HCT116 (cell line): Measurements from ENCODE around the gene ADD3. TPM values are rescaled to one million over a fixed set of nuclear protein-coding genes. Genes with fewer than 3 reads are reported as not detected.

Experiments
- ATAC-seq: fragments of 200-7000 bp; cut with Tn5 transposase; 2 replicates; pipeline ENCODE4 v1.9.1; 2020; ENCODE audit warnings: mild to moderate bottlenecking, moderate library complexity
- BruUV-seq: library from RNA; stranded (reverse); fragments of 400-500 nt; replicated peaks from 2 replicates; lab custom pipeline; 2021; lab: Mats Ljungman, UMichigan
- CTCF ChIA-PET: fragments of 300-600 bp; sonication (Branson Sonifier 250); formaldehyde crosslinking; loops from one replicate; lab custom pipeline; 2021; ENCODE audit warnings: antibody characterized with exemption; lab: Charles Lee
- POLR2A ChIA-PET: fragments of 300-600, 350-600 bp; sonication (Branson Sonifier 250); formaldehyde crosslinking; loops from one replicate; lab custom pipeline; 2021; ENCODE audit warnings: antibody characterized with exemption; lab: Charles Lee
- RAD21 ChIA-PET, 2 experiments: fragments of 300-600 bp; sonication (Branson Sonifier 250); formaldehyde crosslinking; loops; one replicate each; lab custom pipeline; 2023; ENCODE audit warnings: low total read pairs in 2 of 2; ENCODE audit not compliant: uncharacterized antibody in 2 of 2, unreplicated experiment in 2 of 2, low non-redundant PET in 1 of 2; lab: Charles Lee
- DNase-seq: peaks from one replicate; pipeline ENCODE4 v3.0.0-alpha.2; 2010; ENCODE audit warnings: low read depth, low spot score
- H2AFZ ChIP-seq: fragments of 200-600 bp; shearing (Covaris generic), sonication (generic); 2 replicates; pipeline ENCODE4 v1.6.1; 2017; ENCODE audit warnings: low read depth, mixed run types, mixed read lengths, antibody characterized with exemption, low read length; ENCODE audit not compliant: poor library complexity, severe bottlenecking
- H3K27ac ChIP-seq: 2 replicates; pipeline ENCODE4 v1.5.1; 2012; ENCODE audit warnings: low read depth, low read length
- H3K27me3 ChIP-seq: fragments of 200-600 bp; sonication (generic); 2 replicates; pipeline ENCODE4 v1.6.1; 2016; ENCODE audit warnings: mixed run types, low read length, mixed read lengths; ENCODE audit not compliant: insufficient read depth
- H3K36me3 ChIP-seq, 2 experiments: fragments of 200-500 bp in 1 of 2; fragments of 200-600 bp in 1 of 2; sonication (Bioruptor generic) in 1 of 2; sonication (generic) in 1 of 2; 2 replicates each; pipeline versions ENCODE4 v1.5.1 to v1.6.1; 2014 to 2016; ENCODE audit warnings: low read length in 2 of 2, inconsistent platforms in 1 of 2, mixed read lengths in 1 of 2, mixed run types in 1 of 2; ENCODE audit not compliant: insufficient read depth in 2 of 2, control insufficient read depth in 1 of 2
- H3K4me1 ChIP-seq, 2 experiments: fragments of 200-600 bp in 1 of 2; sonication (generic) in 1 of 2; 2 replicates each; pipeline versions ENCODE4 v1.5.1 to v1.6.1; 2012 to 2017; ENCODE audit warnings: low read length in 2 of 2, inconsistent platforms in 1 of 2, mild to moderate bottlenecking in 1 of 2, mixed read lengths in 1 of 2, mixed run types in 1 of 2, moderate library complexity in 1 of 2; ENCODE audit not compliant: insufficient read depth in 2 of 2, control insufficient read depth in 1 of 2
- H3K4me2 ChIP-seq: fragments of 200-600 bp; sonication (generic); 2 replicates; pipeline ENCODE4 v1.6.1; 2017; ENCODE audit warnings: mixed run types, low read length, mixed read lengths
- H3K4me3 ChIP-seq, 2 experiments: fragments of 200-600 bp in 1 of 2; sonication (generic) in 1 of 2; replicated peaks in 1 of 2; 2 replicates each; pipeline ENCODE4 v1.5.1; 2011 to 2016; ENCODE audit warnings: low read length in 2 of 2, control low read depth in 1 of 2, low read depth in 1 of 2, mild to moderate bottlenecking in 1 of 2, mixed read lengths in 1 of 2, mixed run types in 1 of 2
- H3K79me2 ChIP-seq: fragments of 200-600 bp; sonication (generic); 2 replicates; pipeline ENCODE4 v1.6.1; 2017; ENCODE audit warnings: mild to moderate bottlenecking, mixed run types, low read length, moderate library complexity, mixed read lengths; ENCODE audit not compliant: insufficient read depth
- H3K9ac ChIP-seq: fragments of 200-600 bp; sonication (generic); 2 replicates; pipeline ENCODE4 v1.6.1; 2016; ENCODE audit warnings: low read length, mixed read lengths
- H3K9me2 ChIP-seq: fragments of 200-600 bp; sonication (generic), shearing (Covaris generic); 2 replicates; pipeline ENCODE4 v1.6.1; 2017; ENCODE audit warnings: mixed run types, mild to moderate bottlenecking, moderate library complexity; ENCODE audit not compliant: insufficient read depth
- H3K9me3 ChIP-seq, 2 experiments: fragments of 200-500 bp in 1 of 2; fragments of 200-600 bp in 1 of 2; sonication (Bioruptor generic) in 1 of 2; sonication (generic) in 1 of 2; 2 replicates each; pipeline ENCODE4 v1.6.1; 2014 to 2017; ENCODE audit warnings: low read length in 2 of 2, mixed read lengths in 2 of 2, inconsistent platforms in 1 of 2, low read depth in 1 of 2, mild to moderate bottlenecking in 1 of 2, mixed run types in 1 of 2, moderate library complexity in 1 of 2; ENCODE audit not compliant: control insufficient read depth in 1 of 2, insufficient read depth in 1 of 2
- H4K20me1 ChIP-seq: fragments of 200-600 bp; sonication (generic), shearing (Covaris generic); 2 replicates; pipeline ENCODE4 v1.6.1; 2017; ENCODE audit warnings: mixed run types, mild to moderate bottlenecking, moderate library complexity; ENCODE audit not compliant: insufficient read depth
- CBX3 ChIP-seq: IDR thresholded peaks from 2 replicates; pipeline ENCODE4 v1.6.1; 2012; ENCODE audit warnings: low read depth
- CEBPB ChIP-seq: IDR thresholded peaks from 2 replicates; pipeline ENCODE4 v1.6.1; 2012; ENCODE audit warnings: low read depth
- ELF1 ChIP-seq: IDR thresholded peaks from 2 replicates; pipeline ENCODE4 v1.6.1; 2012; ENCODE audit warnings: low read depth, borderline replicate concordance
- EZH2 ChIP-seq: fragments of 200-600 bp; sonication (generic); IDR thresholded peaks from 2 replicates; pipeline ENCODE4 v1.6.1; 2017; ENCODE audit warnings: antibody characterized with exemption, mixed run types
- EZH2phosphoT487 ChIP-seq: fragments of 200-600 bp; IDR thresholded peaks from 2 replicates; pipeline ENCODE4 v1.6.1; 2018; ENCODE audit warnings: antibody characterized with exemption, borderline replicate concordance
- FOSL1 ChIP-seq: IDR thresholded peaks from 2 replicates; pipeline ENCODE4 v1.6.1; 2012; ENCODE audit warnings: low read depth
- JUND ChIP-seq: IDR thresholded peaks from 2 replicates; pipeline ENCODE4 v1.6.1; 2012
- MAX ChIP-seq: IDR thresholded peaks from 2 replicates; pipeline ENCODE4 v1.6.1; 2012
- POLR2AphosphoS5 ChIP-seq: IDR thresholded peaks from 2 replicates; pipeline ENCODE4 v1.6.1; 2011; ENCODE audit warnings: mild to moderate bottlenecking, low read depth, low read length, moderate library complexity
- RAD21 ChIP-seq: IDR thresholded peaks from 2 replicates; pipeline ENCODE4 v1.6.1; 2012; ENCODE audit warnings: low read depth, mild to moderate bottlenecking
- SIN3A ChIP-seq: IDR thresholded peaks from 2 replicates; pipeline ENCODE4 v1.6.1; 2012; ENCODE audit warnings: low read depth
- ZFX ChIP-seq: fragments of 450-650 bp; IDR thresholded peaks from 2 replicates; pipeline ENCODE4 v1.6.1; 2017
- intact Hi-C: fragments of 100-400 bp; cut with micrococcal nuclease; formaldehyde crosslinking; loops from 2 replicates; pipeline ENCODE4 v1.10.0; 2022
- total RNA-seq: library from RNA; stranded (reverse); gene quantifications from one replicate; pipeline ENCODE4 v1.2.1, GENCODE V29; 2021; ENCODE audit not compliant: unreplicated experiment
- TF ChIP-seq, protein P1 (sequence below): IDR thresholded peaks from 2 replicates; pipeline ENCODE4 v1.6.1; 2012
- TF ChIP-seq, protein P2 (sequence below): IDR thresholded peaks from 2 replicates; pipeline ENCODE4 v1.6.1; 2012; ENCODE audit warnings: low read depth

The ADD3 gene
- total RNA-seq, 1 experiment from 2014 or later: 41.1 TPM

DNA sequence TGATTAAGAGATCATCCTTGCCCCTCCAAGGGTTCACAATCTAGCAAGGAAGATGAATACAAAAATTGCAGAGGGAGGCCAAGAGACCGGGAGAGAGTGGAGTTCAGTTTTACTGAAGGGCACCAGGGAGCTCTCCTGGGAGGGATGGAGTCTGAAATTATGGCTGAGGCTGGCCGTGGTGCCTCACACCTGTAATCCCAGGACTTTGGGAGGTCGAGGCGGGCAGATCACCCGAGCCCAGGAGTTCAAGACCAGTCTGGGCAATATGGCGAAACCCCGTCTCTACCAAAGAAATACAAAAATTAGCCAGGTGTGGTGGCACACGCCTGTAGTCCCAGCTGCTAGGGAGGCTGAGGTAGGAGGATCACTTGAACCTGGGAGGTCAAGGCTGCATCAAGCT, 148.3 kb downstream of the ADD3 start:
- Histone ChIP-seq H4K20me1 (no peaks in the 10 kb centered on the region), H3K9me2 (no peaks in the 10 kb centered on the region), H3K27ac (no peak overlapping the region), H3K9ac (no peak overlapping the region), H3K79me2 (no peaks in the 10 kb centered on the region), H3K4me1 (peaks cover 0 to 4% of the 10 kb centered on the region in 2 experiments; a peak in 1 of 4 replicates), H3K4me2 (no peak overlapping the region), H2AFZ (no peak overlapping the region), H3K36me3 (no peaks in the 10 kb centered on the region), H3K27me3 (no peaks in the 10 kb centered on the region), H3K9me3 (no peaks in the 10 kb centered on the region), H3K4me3 (no peak overlapping the region)
- no peak for ATAC-seq
- no peak for DNase-seq
- ChIA-PET CTCF (no interaction called here), POLR2A (no interaction called here), RAD21 (no interaction called here)
- intact Hi-C loops: no loop called here
- BruUV-seq: no TSS peak
- TF ChIP-seq FOSL1 (no peak), EZH2phosphoT487 (no peak), ZFX (no peak), CBX3 (no peak), ELF1 (no peak)
- TF ChIP-seq, protein P1, sequence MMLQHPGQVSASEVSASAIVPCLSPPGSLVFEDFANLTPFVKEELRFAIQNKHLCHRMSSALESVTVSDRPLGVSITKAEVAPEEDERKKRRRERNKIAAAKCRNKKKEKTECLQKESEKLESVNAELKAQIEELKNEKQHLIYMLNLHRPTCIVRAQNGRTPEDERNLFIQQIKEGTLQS: no peak

GRCh38 chr10:110158051-110159005, 150.5 kb downstream of the ADD3 start:
- H3K79me2 ChIP-seq: no peaks in the 10 kb centered on the region
- intact Hi-C loops: no loop called here
- no peaks in the 10 kb centered on the region for H3K27me3 ChIP-seq
- H3K4me2 ChIP-seq: no peak overlapping the region
- no peaks in the 10 kb centered on the region for H3K9me2 ChIP-seq
- no peak for TF ChIP-seq EZH2
- no peak for TF ChIP-seq EZH2phosphoT487
- no peak for TF ChIP-seq POLR2AphosphoS5
- no peak for TF ChIP-seq CEBPB
- no peak for TF ChIP-seq ZFX
- TF ChIP-seq RAD21: no peak
- TF ChIP-seq SIN3A: no peak
- no peak for TF ChIP-seq MAX
- TF ChIP-seq JUND: no peak
- TF ChIP-seq, protein P2, sequence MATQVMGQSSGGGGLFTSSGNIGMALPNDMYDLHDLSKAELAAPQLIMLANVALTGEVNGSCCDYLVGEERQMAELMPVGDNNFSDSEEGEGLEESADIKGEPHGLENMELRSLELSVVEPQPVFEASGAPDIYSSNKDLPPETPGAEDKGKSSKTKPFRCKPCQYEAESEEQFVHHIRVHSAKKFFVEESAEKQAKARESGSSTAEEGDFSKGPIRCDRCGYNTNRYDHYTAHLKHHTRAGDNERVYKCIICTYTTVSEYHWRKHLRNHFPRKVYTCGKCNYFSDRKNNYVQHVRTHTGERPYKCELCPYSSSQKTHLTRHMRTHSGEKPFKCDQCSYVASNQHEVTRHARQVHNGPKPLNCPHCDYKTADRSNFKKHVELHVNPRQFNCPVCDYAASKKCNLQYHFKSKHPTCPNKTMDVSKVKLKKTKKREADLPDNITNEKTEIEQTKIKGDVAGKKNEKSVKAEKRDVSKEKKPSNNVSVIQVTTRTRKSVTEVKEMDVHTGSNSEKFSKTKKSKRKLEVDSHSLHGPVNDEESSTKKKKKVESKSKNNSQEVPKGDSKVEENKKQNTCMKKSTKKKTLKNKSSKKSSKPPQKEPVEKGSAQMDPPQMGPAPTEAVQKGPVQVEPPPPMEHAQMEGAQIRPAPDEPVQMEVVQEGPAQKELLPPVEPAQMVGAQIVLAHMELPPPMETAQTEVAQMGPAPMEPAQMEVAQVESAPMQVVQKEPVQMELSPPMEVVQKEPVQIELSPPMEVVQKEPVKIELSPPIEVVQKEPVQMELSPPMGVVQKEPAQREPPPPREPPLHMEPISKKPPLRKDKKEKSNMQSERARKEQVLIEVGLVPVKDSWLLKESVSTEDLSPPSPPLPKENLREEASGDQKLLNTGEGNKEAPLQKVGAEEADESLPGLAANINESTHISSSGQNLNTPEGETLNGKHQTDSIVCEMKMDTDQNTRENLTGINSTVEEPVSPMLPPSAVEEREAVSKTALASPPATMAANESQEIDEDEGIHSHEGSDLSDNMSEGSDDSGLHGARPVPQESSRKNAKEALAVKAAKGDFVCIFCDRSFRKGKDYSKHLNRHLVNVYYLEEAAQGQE: no peak
- no peak for TF ChIP-seq ELF1
- H4K20me1 ChIP-seq: no peaks in the 10 kb centered on the region; the same call in 1 of the 2 replicates
- no peaks in the 10 kb centered on the region for H3K9me3 ChIP-seq
- H2AFZ ChIP-seq: no peak overlapping the region
- no TSS peak for BruUV-seq
- no peak overlapping the region for H3K27ac ChIP-seq
- CTCF ChIA-PET: no interaction called here
- H3K36me3 ChIP-seq: no peaks in the 10 kb centered on the region
- DNase-seq: no peak
- peaks cover 0 to 5% of the 10 kb centered on the region in 2 experiments; a peak in 2 of 4 replicates for H3K4me1 ChIP-seq
- H3K9ac ChIP-seq: no peak overlapping the region
- no peak for ATAC-seq
- H3K4me3 ChIP-seq: no peak overlapping the region
- POLR2A ChIA-PET: no interaction called here
- RAD21 ChIA-PET: no interaction called here
